GM12891 (cell line): Measurements from ENCODE around the gene ZNF354C. TPM values are rescaled to one million over a fixed set of nuclear protein-coding genes. Genes with fewer than 3 reads are reported as not detected.

Experiments used
- DNase-seq: peaks from one replicate; pipeline ENCODE4 v3.0.0; 2011; ENCODE audit warnings: low spot score; ENCODE audit not compliant: insufficient read length
- FAIRE-seq: peaks from 2 replicates; lab custom pipeline; 2011; peaks lifted over from hg19 to GRCh38; lab: Jason Lieb, UNC
- PAX5 ChIP-seq: IDR thresholded peaks from 2 replicates; pipeline ENCODE4 v1.6.1; 2011; ENCODE audit warnings: low read length, moderate library complexity, mild to moderate bottlenecking; ENCODE audit not compliant: insufficient read depth, severe bottlenecking
- POLR2A ChIP-seq: IDR thresholded peaks from 2 replicates; pipeline ENCODE4 v1.6.1; 2011; ENCODE audit warnings: low read depth, low read length, control low read depth
- POLR2AphosphoS5 ChIP-seq: IDR thresholded peaks from 2 replicates; pipeline ENCODE4 v1.6.1; 2011; ENCODE audit warnings: low read depth, low read length, control low read depth
- POU2F2 ChIP-seq: IDR thresholded peaks from 2 replicates; pipeline ENCODE4 v1.6.1; 2011; ENCODE audit warnings: low read depth, mild to moderate bottlenecking, control low read depth, low read length, moderate library complexity
- SPI1 ChIP-seq: IDR thresholded peaks from 2 replicates; pipeline ENCODE4 v1.6.1; 2011; ENCODE audit warnings: low read depth, low read length, control low read depth
- TAF1 ChIP-seq: IDR thresholded peaks from 2 replicates; pipeline ENCODE4 v1.6.1; 2011; ENCODE audit warnings: low read depth, low read length, control low read depth
- polyA plus RNA-seq: library from polyadenylated mRNA; unstranded; fragments of >200 nt; gene quantifications from one replicate; pipeline ENCODE4 v1.2.1, GENCODE V29; 2012; ENCODE audit warnings: low read depth, missing spikeins, inconsistent platforms; ENCODE audit not compliant: missing spikeins

ZNF354C gene
- polyA plus RNA-seq = 0.03 TPM

DNA sequence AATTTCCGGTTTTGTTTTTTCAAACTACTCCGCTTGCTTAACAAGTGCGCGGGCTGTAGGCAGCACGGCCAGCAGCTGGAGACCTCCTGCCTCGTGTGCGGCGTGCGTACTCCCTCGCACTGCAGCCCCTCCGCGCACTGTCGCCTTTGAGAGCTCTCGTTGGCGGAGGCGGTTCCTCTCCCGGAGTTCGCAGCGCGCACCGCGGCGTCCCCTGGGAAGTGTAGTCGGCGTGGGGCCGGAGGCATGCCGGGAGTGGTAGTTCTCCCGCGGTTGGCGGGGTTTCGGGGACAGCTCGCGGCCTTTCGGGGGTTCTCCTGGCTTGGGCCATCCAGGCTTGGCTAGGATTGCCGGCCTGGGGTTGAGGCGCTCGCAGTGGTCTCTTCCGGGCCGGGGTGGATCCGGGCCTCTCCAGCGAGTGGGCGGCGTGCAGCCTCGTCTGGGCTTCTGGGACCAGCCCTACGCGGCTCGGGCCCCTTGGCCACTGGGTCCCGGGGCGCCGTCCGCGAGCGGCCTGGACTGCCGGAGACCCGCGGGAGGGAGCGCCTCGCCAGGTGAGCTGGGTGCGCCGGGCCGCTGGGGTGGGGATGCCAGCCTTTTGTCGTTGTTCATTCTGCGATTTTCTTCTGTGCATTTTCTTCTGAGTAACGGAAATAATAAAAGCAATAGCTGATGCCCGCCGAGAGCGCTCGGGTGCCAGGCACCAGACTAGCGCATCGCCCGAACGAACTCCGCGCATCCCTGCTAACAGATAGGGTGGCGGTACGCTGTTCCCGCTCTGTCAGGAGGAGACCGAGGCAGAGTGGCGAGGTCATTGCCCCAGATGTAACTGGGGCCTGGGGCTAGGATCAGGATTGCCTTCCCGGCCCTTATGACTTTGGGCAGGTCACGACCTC lies at the start of gene ZNF354C:
Gene ZNF354C (plus strand): TSS at position 258 of the 893 bp plus-strand sequence. CDS start 1,696 bp downstream, outside the sequence.
- no peak for FAIRE-seq
- no peak for DNase-seq
- TF ChIP-seq POLR2AphosphoS5 (no peak), SPI1 (no peak), POLR2A (no peak), PAX5 (no peak), TAF1 (no peak), POU2F2 (no peak)

DNA sequence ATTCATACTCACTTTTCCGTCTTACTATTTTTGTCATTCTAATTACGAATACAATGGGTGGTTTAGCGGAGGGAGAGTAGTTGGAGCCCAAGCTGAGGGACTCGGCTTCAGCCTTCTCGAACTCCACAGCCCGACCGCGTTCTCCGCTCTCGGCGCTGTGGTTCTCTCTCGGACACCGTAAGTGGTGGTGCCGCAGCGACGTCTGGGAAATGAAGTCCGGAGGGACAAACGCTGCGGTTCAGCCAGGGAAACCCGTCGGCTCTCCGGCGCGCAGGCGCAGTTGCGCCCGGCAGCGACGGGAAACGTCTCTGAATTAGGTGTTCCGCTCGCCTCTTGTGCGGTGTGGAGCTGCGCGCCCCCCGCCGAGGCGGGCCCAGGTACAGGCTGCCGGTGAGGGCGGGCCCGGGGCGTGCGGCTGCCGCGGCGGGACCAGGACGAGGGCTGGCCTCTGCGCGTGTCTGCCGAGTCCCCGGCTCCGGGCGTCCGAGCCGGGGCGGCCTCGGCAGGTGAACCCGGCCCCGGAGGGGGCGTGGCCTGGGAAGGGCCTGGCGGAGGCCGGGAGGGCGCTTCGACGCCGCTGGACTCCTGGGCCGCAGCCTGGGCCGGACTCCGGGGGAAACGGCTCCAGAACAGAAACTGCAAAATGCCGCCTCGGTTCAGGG lies 36.5 kb upstream of the ZNF354C start, which contains the start of gene ZNF879:
Gene ZNF879 (plus strand): TSS at position 277 of the 662 bp plus-strand sequence. CDS start 1,201 bp downstream, outside the sequence.
- TF ChIP-seq POLR2AphosphoS5 (no peak), POU2F2 (no peak), SPI1 (no peak), TAF1 (no peak), POLR2A (no peak), PAX5 (no peak)
- FAIRE-seq = no peak
- DNase-seq = peak; percentile 19

DNA sequence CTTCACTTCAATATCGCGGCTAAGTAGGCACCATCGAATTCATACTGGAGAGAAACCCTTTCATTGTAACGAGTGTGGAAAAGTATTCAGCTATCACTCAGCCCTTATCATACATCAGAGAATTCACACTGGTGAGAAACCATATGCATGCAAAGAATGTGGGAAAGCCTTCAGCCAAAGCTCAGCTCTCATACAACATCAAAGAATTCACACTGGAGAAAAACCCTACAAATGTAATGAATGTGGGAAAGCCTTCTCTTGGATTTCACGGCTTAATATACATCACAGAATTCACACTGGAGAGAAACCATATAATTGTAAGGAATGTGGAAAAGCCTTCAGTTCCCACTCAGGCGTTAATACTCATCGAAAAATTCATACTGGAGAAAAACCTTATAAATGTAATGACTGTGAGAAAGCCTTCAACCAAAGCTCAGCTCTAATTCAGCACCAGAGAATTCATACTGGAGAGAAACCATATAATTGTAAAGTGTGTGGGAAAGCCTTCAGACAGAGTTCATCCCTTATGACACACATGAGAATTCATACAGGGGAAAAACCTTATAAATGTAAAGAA lies 27.1 kb upstream of the ZNF354C start:
- no peak for FAIRE-seq
- DNase-seq = no peak

DNA sequence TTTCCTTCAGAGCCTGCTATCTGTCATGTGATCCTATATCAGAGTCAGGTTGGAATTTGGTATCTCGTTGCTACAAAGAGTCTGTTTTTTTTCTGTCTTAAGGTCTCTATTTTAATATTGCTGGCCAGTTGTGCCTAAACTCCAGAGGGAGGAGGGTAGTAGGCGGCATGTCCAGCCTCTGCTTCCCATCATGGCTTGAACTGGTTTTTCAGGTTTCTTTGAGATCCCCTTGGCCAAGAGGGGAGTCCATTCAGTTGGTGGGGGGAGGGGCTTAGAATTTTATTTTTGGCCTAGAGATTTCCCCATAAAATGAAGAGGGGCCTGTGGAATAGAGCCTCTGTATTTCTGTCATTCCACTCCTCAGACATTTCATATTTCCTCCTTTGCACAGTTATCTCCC lies 15.4 kb upstream of the ZNF354C start:
- TF ChIP-seq POLR2AphosphoS5 = no peak
- TF ChIP-seq POLR2A = no peak
- FAIRE-seq (no peak), DNase-seq (no peak)

More for the DNA sequence above, 27.1 kb upstream of the ZNF354C start:
- no peak for TF ChIP-seq TAF1
- TF ChIP-seq POU2F2 = no peak
- TF ChIP-seq PAX5 = no peak

- DNase-seq = no peak
- FAIRE-seq = no peak
- TF ChIP-seq SPI1 = no peak
- no peak for TF ChIP-seq POLR2AphosphoS5
- no peak for TF ChIP-seq POU2F2
- no peak for TF ChIP-seq PAX5
- no peak for TF ChIP-seq POLR2A
- no peak for TF ChIP-seq TAF1
These were observed 8.4 kb upstream of the ZNF354C start for GRCh38 chr5:179051784-179052183.

- FAIRE-seq (no peak), DNase-seq (no peak)
- TF ChIP-seq SPI1 (no peak), POU2F2 (no peak), TAF1 (no peak), POLR2AphosphoS5 (no peak), POLR2A (no peak)
These were observed 6.0 kb upstream of the ZNF354C start for GRCh38 chr5:179054036-179054785.

- DNase-seq (no peak), FAIRE-seq (no peak)
- TF ChIP-seq POLR2A = no peak
- TF ChIP-seq POU2F2 = no peak
- TF ChIP-seq SPI1 = no peak
- TF ChIP-seq TAF1 = no peak
- no peak for TF ChIP-seq PAX5
- TF ChIP-seq POLR2AphosphoS5 = no peak
These were observed 5.3 kb upstream of the ZNF354C start for GRCh38 chr5:179054876-179055275.

GRCh38 chr5:179055436-179055835 lies 4.7 kb upstream of the ZNF354C start:
- FAIRE-seq (no peak), DNase-seq (no peak)
- TF ChIP-seq POLR2A (no peak), POLR2AphosphoS5 (no peak), PAX5 (no peak), POU2F2 (no peak), TAF1 (no peak), SPI1 (no peak)

- no peak for TF ChIP-seq POLR2AphosphoS5
- no peak for TF ChIP-seq POU2F2
- no peak for TF ChIP-seq POLR2A
- no peak for TF ChIP-seq TAF1
- no peak for TF ChIP-seq SPI1
- TF ChIP-seq PAX5 = no peak
- DNase-seq (no peak), FAIRE-seq (no peak)
These were observed 4.3 kb upstream of the ZNF354C start for GRCh38 chr5:179055841-179056240.
